ENCODE measurements around the gene MOCS1. TPM values are rescaled to one million over a fixed set of nuclear protein-coding genes. Genes with fewer than 3 reads are reported as not detected.
A peak's percentile ranks its signal among the peaks of the same experiment; 100 is the strongest.

Gene MOCS1
- total RNA-seq, 1 donor from 2014 or later, result 13.7 TPM

DNA sequence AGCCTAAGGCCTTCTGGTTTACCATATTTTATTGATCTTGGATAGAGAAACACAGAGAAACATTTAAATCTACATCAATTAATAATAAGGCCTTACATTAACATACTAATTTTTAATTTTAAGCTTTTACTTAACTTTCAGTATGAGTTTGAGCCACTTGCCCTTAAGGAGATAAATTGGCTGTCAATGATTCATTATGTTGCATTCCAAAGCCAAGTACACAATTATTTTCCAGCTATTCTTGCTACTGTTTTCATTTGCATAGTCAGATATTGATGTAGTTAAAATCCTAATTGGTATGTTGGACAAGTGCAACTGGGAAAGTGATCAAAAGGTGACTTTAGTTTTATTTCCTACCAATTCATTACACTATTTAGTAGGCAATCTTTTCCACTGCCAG is 58.2 kb downstream of the MOCS1 start:
- DNase-seq, result no peak

DNA sequence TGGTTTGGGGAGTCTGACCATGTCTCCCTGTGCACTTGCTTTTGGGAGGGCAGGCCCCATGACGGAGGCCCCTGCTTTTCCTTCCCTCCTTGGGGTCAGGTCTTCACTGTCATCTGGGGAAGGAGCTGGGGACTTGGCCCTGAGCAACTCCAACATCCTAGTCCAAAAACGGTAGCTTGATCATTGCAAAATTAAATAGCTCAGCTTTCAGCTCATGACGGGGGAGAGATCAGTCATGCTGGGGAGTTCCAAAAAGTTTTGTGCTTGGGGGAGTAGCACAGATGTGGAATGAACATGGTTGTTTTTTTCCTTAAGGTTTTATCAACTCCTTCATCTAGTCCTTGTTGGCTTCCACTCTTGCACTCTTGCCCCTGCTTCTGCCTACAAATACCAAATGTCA is 60.8 kb downstream of the MOCS1 start:
- no peak for DNase-seq

DNA sequence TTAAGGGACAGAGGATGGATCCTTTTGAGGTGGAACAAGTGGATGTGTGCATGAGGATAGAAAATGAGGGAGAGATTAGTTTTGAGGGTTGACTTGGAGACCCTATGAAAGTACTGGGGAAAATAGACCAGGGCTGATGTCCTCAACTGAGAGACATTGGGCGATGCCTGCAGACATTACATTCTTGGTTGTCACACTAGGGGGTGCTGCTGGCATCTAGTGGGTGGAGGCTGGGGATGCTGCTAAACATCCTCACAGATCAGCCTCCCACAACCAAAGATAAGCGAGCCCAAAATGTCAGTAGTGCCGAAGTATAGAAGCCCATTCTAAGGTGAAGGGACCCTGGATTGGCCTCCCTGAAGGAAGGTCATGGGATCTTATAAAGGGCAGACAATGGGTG is 63.3 kb downstream of the MOCS1 start:
- DNase-seq, result no peak

DNA sequence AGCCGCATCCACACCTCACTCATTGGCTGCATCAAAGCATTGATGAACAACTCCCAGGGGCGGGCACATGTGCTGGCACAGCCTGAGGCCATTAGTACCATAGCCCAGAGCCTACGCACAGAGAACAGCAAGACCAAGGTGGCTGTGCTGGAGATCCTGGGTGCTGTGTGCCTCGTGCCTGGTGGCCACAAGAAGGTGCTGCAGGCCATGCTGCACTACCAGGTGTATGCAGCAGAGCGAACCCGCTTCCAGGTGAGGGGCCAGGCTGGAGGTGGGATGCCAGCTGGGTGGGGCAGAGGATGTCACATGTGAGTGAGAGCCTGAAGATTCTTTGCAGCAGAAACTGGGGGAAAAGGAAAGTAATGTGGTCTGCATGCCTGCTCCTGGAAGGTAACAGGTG is 66.7 kb downstream of the MOCS1 start:
- no peak for DNase-seq

DNA sequence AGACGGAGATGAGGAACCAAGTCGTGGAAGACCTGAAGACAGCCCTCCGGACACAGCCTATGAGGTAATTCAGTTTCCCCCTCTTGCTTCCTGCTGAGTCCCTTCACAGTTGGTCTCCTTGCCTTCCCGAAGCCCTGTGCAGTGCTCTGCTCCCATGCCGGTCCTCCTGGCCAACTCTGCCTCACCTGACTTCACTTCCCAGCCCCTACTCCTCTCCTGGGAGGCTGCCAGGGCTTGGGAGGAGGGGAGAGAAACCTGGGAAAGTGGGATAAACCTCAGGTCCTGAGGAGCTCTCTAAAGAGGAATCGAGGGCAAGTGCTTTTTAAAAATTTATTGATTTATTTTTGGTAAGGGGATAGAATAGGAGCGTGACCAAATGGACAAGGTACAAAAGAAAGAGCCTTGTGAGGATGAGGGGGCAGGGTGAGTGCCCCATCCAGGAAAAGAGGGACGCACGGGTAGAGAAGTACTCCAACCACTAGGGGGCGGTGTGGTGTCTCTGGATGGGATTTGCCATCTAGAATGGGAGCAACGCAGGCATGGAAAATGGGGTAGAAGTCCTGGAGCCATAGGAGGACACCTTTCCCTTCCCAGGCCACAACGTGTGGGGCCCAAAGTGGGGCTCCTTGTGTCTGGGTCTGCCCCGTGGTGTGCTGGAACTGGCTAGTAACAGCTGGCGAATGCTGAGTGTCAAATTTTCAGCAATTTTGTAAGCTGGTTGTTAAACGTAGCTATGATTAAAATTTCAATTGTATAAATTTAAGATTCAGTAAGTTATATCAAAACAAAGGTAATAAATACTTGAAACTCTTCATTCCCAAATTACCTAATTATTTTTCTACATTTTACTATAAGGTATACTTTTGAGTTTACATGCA is 69.0 kb downstream of the MOCS1 start:
- peak; percentile 69 for DNase-seq

DNA sequence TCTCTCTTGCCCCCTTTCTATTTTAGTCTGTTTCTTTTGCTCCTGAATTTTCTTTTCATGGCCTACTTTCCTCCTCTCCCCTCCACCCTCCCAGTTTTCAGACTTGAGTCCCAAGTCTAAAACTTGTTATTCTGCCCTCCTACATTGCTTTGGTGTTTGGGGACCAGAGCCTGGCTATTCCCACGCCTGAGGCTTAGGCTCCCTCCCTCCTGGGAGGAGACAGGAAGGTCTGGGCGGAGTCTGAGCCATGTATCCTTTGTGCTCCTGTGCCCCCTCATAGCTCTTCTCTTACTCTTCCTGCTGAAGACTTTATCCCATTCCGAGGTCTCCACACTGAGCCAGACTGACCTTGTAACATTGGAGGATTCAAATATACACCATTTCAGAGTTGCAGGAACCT is 72.6 kb downstream of the MOCS1 start:
- DNase-seq, result no peak

DNA sequence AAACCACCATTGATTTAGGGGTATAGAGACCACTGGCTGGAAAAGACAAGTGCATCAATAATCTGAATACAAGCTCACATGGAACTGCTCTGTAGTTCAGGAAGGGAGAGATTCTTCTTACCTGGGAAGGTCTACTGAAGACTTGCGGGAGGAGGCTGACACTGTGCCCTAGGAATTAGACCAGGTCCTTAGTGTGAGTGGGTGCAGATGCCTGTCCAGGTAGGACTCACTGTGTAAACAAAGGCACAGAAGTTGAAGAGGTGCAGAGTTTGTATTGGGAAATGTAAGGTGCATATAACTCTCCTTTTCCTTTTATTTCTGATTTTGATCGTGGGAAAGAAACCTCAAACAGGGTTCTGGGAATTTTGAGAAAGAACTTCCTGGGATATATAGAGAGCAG is 75.2 kb downstream of the MOCS1 start:
- no peak for DNase-seq

DNA sequence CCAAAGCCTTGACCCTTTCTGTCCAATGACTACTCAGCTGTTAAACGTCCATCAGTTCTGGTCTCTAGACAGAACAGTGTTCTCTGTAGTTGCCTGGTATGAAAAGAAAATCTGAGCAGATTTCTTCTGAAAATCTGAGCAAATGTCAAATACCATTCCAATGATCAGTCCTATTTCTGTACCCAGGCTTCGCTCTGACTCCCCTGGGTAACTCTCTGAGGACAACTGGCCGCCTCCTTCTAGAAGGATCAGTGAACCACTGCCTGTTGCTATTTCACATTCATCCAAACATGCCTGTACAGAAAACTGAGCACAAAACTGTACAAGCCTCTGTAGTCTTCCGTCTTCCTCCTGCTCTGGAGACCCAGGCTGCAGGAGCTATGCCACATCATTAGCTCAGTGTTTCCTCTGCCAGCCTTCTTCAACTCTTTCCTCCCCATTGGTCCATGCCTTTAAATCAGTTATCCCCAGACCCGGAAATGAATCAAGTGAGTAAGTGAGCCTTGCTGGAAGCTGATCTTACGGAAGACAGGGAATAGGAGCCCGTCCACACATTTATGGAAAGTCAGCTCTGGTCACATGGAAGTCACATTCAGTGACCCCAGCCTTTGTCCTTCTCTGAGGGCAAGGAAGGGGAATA is 78.8 kb downstream of the MOCS1 start:
- no peak for DNase-seq

Other genes starting within 250 kb of the MOCS1 start
- 2.4 TPM for gene KIF6, start 209.1 kb downstream of the MOCS1 start, total RNA-seq
- gene DAAM2, start 142.1 kb downstream of the MOCS1 start, total RNA-seq, result 37.2 TPM